DOHH2 (cell line): ENCODE data around the gene SH3PXD2A.

Source experiments
- EZH2phosphoT487 ChIP-seq: fragments of 200-600 bp; sonication (generic); IDR thresholded peaks from 2 replicates; pipeline ENCODE4 v1.6.1; 2017; ENCODE audit warnings: borderline replicate concordance, mild to moderate bottlenecking, antibody characterized with exemption, low read length, moderate library complexity, mixed read lengths
- TF ChIP-seq, protein P1 (sequence below): fragments of 200-600 bp; sonication (generic); IDR thresholded peaks from one replicate; pipeline ENCODE4 v1.5.1; 2014; ENCODE audit warnings: antibody characterized with exemption, mild to moderate bottlenecking, low read depth, low read length; ENCODE audit not compliant: poor library complexity, severe bottlenecking

- TF ChIP-seq, protein P1, sequence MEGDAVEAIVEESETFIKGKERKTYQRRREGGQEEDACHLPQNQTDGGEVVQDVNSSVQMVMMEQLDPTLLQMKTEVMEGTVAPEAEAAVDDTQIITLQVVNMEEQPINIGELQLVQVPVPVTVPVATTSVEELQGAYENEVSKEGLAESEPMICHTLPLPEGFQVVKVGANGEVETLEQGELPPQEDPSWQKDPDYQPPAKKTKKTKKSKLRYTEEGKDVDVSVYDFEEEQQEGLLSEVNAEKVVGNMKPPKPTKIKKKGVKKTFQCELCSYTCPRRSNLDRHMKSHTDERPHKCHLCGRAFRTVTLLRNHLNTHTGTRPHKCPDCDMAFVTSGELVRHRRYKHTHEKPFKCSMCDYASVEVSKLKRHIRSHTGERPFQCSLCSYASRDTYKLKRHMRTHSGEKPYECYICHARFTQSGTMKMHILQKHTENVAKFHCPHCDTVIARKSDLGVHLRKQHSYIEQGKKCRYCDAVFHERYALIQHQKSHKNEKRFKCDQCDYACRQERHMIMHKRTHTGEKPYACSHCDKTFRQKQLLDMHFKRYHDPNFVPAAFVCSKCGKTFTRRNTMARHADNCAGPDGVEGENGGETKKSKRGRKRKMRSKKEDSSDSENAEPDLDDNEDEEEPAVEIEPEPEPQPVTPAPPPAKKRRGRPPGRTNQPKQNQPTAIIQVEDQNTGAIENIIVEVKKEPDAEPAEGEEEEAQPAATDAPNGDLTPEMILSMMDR: no peak
- TF ChIP-seq EZH2phosphoT487: no peak
These were observed 149.3 kb downstream of the SH3PXD2A start for GRCh38 chr10:103706047-103706446.
